CD14-positive monocyte (primary cell): ENCODE data around the gene AFG1L. TPM values are rescaled to one million over a fixed set of nuclear protein-coding genes. Genes with fewer than 3 reads are reported as not detected.

ENCODE experiments used
- DNase-seq, 3 donors: peaks; one replicate each; pipeline ENCODE4 v3.0.0-alpha.2; 2011 to 2022
- H2AFZ ChIP-seq: 2 replicates; pipeline ENCODE4 v1.6.0; 2012; ENCODE audit warnings: mild to moderate bottlenecking, low read depth, low read length, inconsistent platforms; ENCODE audit not compliant: insufficient read depth, poor library complexity, severe bottlenecking
- H3K27ac ChIP-seq, 2 donors: 1 replicate in 1 of 2; 2 replicates in 1 of 2; pipeline ENCODE4 v1.5.1; 2012 to 2013; ENCODE audit warnings: low read length in 2 of 2, control low read depth in 1 of 2, inconsistent platforms in 1 of 2, low read depth in 1 of 2, mild to moderate bottlenecking in 1 of 2
- H3K27me3 ChIP-seq, 2 donors: one replicate each; pipeline versions ENCODE4 v1.6.0 to v1.6.1; 2011 to 2013; ENCODE audit warnings: low read length in 2 of 2; ENCODE audit not compliant: control insufficient read depth in 2 of 2, insufficient read depth in 2 of 2
- H3K36me3 ChIP-seq, 2 donors: replicated peaks in 1 of 2; 1 replicate in 1 of 2; 2 replicates in 1 of 2; pipeline versions ENCODE4 v1.5.1 to v1.6.1; 2012 to 2013; ENCODE audit warnings: low read length in 2 of 2, control low read depth in 1 of 2, inconsistent platforms in 1 of 2, mild to moderate bottlenecking in 1 of 2; ENCODE audit not compliant: insufficient read depth in 2 of 2, control insufficient read depth in 1 of 2
- H3K4me1 ChIP-seq, 2 donors: 1 replicate in 1 of 2; 2 replicates in 1 of 2; pipeline versions ENCODE4 v1.5.1 to v1.6.1; 2012 to 2013; ENCODE audit warnings: low read length in 2 of 2, control low read depth in 1 of 2, inconsistent platforms in 1 of 2, mild to moderate bottlenecking in 1 of 2, moderate library complexity in 1 of 2; ENCODE audit not compliant: insufficient read depth in 2 of 2, control insufficient read depth in 1 of 2
- H3K4me2 ChIP-seq: replicated peaks from 2 replicates; pipeline ENCODE3; 2012; ENCODE audit warnings: low read length, moderate library complexity, mild to moderate bottlenecking; ENCODE audit not compliant: poor library complexity, severe bottlenecking; ENCODE audit errors: extremely low read depth
- H3K4me3 ChIP-seq, 3 experiments: fragments of 200-600 bp in 1 of 3; sonication (generic) in 1 of 3; replicated peaks in 1 of 3; 1 replicate in 2 of 3; 2 replicates in 1 of 3; pipeline ENCODE4 v1.5.1; 2011 to 2013; ENCODE audit warnings: low read length in 3 of 3, mild to moderate bottlenecking in 3 of 3, control low read depth in 2 of 3, low read depth in 2 of 3, inconsistent platforms in 1 of 3, moderate library complexity in 1 of 3
- H3K79me2 ChIP-seq: 2 replicates; pipeline ENCODE4 v1.6.0; 2012; ENCODE audit warnings: mild to moderate bottlenecking, control low read depth, inconsistent platforms, low read length, moderate library complexity; ENCODE audit not compliant: insufficient read depth
- H3K9ac ChIP-seq: 2 replicates; pipeline ENCODE4 v1.6.0; 2017; ENCODE audit warnings: low read length, mild to moderate bottlenecking; ENCODE audit not compliant: insufficient read depth, poor library complexity, severe bottlenecking
- H3K9me3 ChIP-seq, 2 donors: replicated peaks in 1 of 2; 1 replicate in 1 of 2; 2 replicates in 1 of 2; pipeline versions ENCODE4 v1.5.1 to v1.6.1; 2012 to 2013; ENCODE audit warnings: low read length in 2 of 2, control low read depth in 1 of 2; ENCODE audit not compliant: control insufficient read depth in 1 of 2, insufficient read depth in 1 of 2
- H4K20me1 ChIP-seq: 2 replicates; pipeline ENCODE4 v1.6.0; 2012; ENCODE audit warnings: mild to moderate bottlenecking, low read length, control low read depth, moderate library complexity; ENCODE audit not compliant: insufficient read depth
- H3K27ac Mint-ChIP-seq, 7 donors: one replicate each; pipeline ENCODE4 v1.8.0; 2020; ENCODE audit warnings: mild to moderate bottlenecking in 7 of 7, mixed read lengths in 7 of 7, moderate library complexity in 6 of 7, inconsistent platforms in 2 of 7
- H3K27me3 Mint-ChIP-seq, 3 donors: one replicate each; pipeline ENCODE4 v1.8.0; 2021 to 2022; ENCODE audit warnings: low read depth in 3 of 3, mild to moderate bottlenecking in 3 of 3, mixed read lengths in 3 of 3, moderate library complexity in 3 of 3, inconsistent platforms in 1 of 3
- H3K36me3 Mint-ChIP-seq, 2 donors: one replicate each; pipeline ENCODE4 v1.8.0; 2020; ENCODE audit warnings: mixed read lengths in 2 of 2, inconsistent platforms in 1 of 2, mild to moderate bottlenecking in 1 of 2
- H3K4me1 Mint-ChIP-seq: one replicate; pipeline ENCODE4 v1.8.0; 2020; ENCODE audit warnings: mild to moderate bottlenecking, mixed read lengths
- H3K4me3 Mint-ChIP-seq, 2 donors: one replicate each; pipeline ENCODE4 v1.8.0; 2020; ENCODE audit warnings: mild to moderate bottlenecking in 2 of 2, mixed read lengths in 2 of 2, moderate library complexity in 1 of 2
- H3K9me3 Mint-ChIP-seq, 7 donors: one replicate each; pipeline ENCODE4 v1.8.0; 2020 to 2022; ENCODE audit warnings: mixed read lengths in 7 of 7, mild to moderate bottlenecking in 6 of 7, moderate library complexity in 6 of 7, inconsistent platforms in 2 of 7
- CTCF ChIP-seq: fragments of 200-600 bp; IDR thresholded peaks from one replicate; pipeline ENCODE4 v1.8.0; 2022; ENCODE audit warnings: antibody characterized with exemption, mild to moderate bottlenecking
- WGBS: methylation state at CpG from one replicate; pipeline ENCODE4 v1.1.5; 2013; ENCODE audit warnings: missing lambda C conversion rate; ENCODE audit not compliant: insufficient coverage; 5-methylcytosine and 5-hydroxymethylcytosine counted together
- intact Hi-C, 2 donors: fragments of 100-400 bp; cut with micrococcal nuclease; formaldehyde crosslinking; loops; one replicate each; pipeline versions ENCODE4 v1.15.0 to v1.15.1; 2023
- polyA plus RNA-seq, 3 donors: library from polyadenylated mRNA; depleted of rRNA in 1 of 3; unstranded in 2 of 3; stranded (reverse) in 1 of 3; fragments of 300-500 nt in 2 of 3; fragments of >200 nt in 1 of 3; fragmentation: Illumina TruSeq in 2 of 3; gene quantifications; 1 replicate in 2 of 3; 2 replicates in 1 of 3; pipeline ENCODE4 v1.2.3, GENCODE V29; 2012 to 2021

The AFG1L gene
- polyA plus RNA-seq, 3 donors = 0.95 to 2.8 (median 2.7) TPM

- H3K27me3 ChIP-seq = no peaks in the 10 kb centered on the region
- Mint-ChIP-seq H3K36me3 (peaks cover 31 to 38% of the 10 kb centered on the region in 2 donors), H3K4me1 (peaks cover 52% of the 10 kb centered on the region), H3K9me3 (peaks cover 0 to 2% (median 0%) of the 10 kb centered on the region in 7 donors), H3K4me3 (peak overlapping the region; percentile 98 to 100), H3K27ac (peak overlapping the region in 3 of 7 donors; percentile 36 to 97 (median 84)), H3K27me3 (peaks cover 0 to 8% (median 0%) of the 10 kb centered on the region in 3 donors)
- peaks cover 65% of the 10 kb centered on the region for H3K79me2 ChIP-seq
- H3K4me3 ChIP-seq = peak overlapping the region; percentile 95 to 100 (median 100)
- TF ChIP-seq CTCF = no peak
- peak overlapping the region in 1 of 2 donors; percentile 97 for H3K27ac ChIP-seq
- intact Hi-C loops = loop anchor here in 1 of 2 donors (10.0 kb wide), 1 partner anchor 62 kb away; no protein-coding TSS in a partner anchor
- 91% methylated on average over 4 of the region's 8 CpGs for WGBS
- peaks cover 71% of the 10 kb centered on the region for H4K20me1 ChIP-seq
- peaks cover 54 to 67% of the 10 kb centered on the region in 2 donors for H3K4me1 ChIP-seq
- no peaks in the 10 kb centered on the region for H3K36me3 ChIP-seq
- no peak overlapping the region for H3K9ac ChIP-seq
- H3K4me2 ChIP-seq = peak overlapping the region; percentile 99
- DNase-seq = no peak
- H3K9me3 ChIP-seq = no peaks in the 10 kb centered on the region
- no peak overlapping the region for H2AFZ ChIP-seq
Observed at GRCh38 chr6:108563292-108563691, 268.4 kb downstream of the AFG1L start.

DNA sequence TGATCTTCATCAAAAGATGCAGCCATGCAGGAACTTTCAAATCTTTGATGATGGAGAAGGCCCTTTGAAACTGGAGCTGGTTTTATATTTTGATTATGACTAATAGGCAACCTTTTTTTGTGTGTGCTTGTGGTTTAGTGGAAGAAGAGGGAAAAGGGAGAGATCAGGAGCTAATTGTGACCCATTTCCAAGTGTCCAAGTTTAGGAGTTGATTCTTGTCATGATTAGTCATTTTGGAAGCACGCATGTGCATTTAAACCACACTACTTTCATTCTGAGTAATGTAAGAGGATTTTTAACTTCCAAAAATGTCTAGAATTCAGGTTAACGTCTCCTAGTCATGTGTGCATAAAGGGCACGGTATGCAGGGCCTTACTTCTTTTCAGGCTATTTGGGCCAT, 269.3 kb downstream of the AFG1L start:
- H3K9me3 Mint-ChIP-seq = peaks cover 0 to 2% (median 0%) of the 10 kb centered on the region in 7 donors
- H3K4me1 Mint-ChIP-seq = peaks cover 61% of the 10 kb centered on the region
- Histone ChIP-seq H3K9ac (peak overlapping the region; percentile 70), H2AFZ (no peak overlapping the region), H3K36me3 (peaks cover 0 to 3% of the 10 kb centered on the region in 2 donors), H3K27ac (peak overlapping the region in 1 of 2 donors; percentile 98), H3K79me2 (peaks cover 73% of the 10 kb centered on the region), H4K20me1 (peaks cover 79% of the 10 kb centered on the region), H3K27me3 (no peaks in the 10 kb centered on the region), H3K4me1 (peaks cover 63 to 71% of the 10 kb centered on the region in 2 donors), H3K4me3 (peak overlapping the region in 2 of 3 experiments; percentile 46 to 100), H3K9me3 (no peaks in the 10 kb centered on the region), H3K4me2 (peak overlapping the region; percentile 99)
- TF ChIP-seq CTCF = no peak
- H3K4me3 Mint-ChIP-seq = peak overlapping the region; percentile 64 to 67
- H3K36me3 Mint-ChIP-seq = peaks cover 40 to 43% of the 10 kb centered on the region in 2 donors
- intact Hi-C loops = loop anchor here in 1 of 2 donors (10.0 kb wide), 1 partner anchor 61 kb away; no protein-coding TSS in a partner anchor
- H3K27me3 Mint-ChIP-seq = peaks cover 0 to 9% (median 0%) of the 10 kb centered on the region in 3 donors
- whole genome bisulfite sequencing = no CpG with 5 or more reads among the region's 3 CpGs
- peak overlapping the region; percentile 97 to 99 (median 98) for H3K27ac Mint-ChIP-seq
- peak in 2 of 3 donors; percentile 56 to 72 for DNase-seq
